Karpas-422 (cell line): ENCODE measurements around the gene ADAMTS7. TPM values are rescaled to one million over a fixed set of nuclear protein-coding genes. Genes with fewer than 3 reads are reported as not detected.
A peak's percentile ranks its signal among the peaks of the same experiment; 100 is the strongest.

Source experiments
- DNase-seq: peaks from one replicate; pipeline ENCODE4 v3.0.0-alpha.2; 2015
- H2AFZ ChIP-seq: fragments of 200-600 bp; sonication (generic); 2 replicates; pipeline ENCODE4 v1.6.1; 2014; ENCODE audit warnings: antibody characterized with exemption, low read length, mixed read lengths
- H3K27ac ChIP-seq: fragments of 200-600 bp; sonication (generic); 2 replicates; pipeline ENCODE4 v1.5.1; 2014; ENCODE audit warnings: mild to moderate bottlenecking, low read length, moderate library complexity
- H3K27me3 ChIP-seq: fragments of 200-600 bp; sonication (generic); 2 replicates; pipeline ENCODE4 v1.6.1; 2014; ENCODE audit warnings: low read length, mixed read lengths
- H3K36me3 ChIP-seq: fragments of 200-600 bp; sonication (generic); 2 replicates; pipeline ENCODE4 v1.6.1; 2014; ENCODE audit warnings: low read length, mixed read lengths; ENCODE audit not compliant: insufficient read depth
- H3K4me1 ChIP-seq: fragments of 200-600 bp; sonication (generic); 2 replicates; pipeline ENCODE4 v1.6.1; 2014; ENCODE audit warnings: mild to moderate bottlenecking, low read length, mixed read lengths
- H3K4me2 ChIP-seq: fragments of 200-600 bp; sonication (generic); 2 replicates; pipeline ENCODE4 v1.6.1; 2014; ENCODE audit warnings: low read length, low read depth, mild to moderate bottlenecking; ENCODE audit not compliant: poor library complexity, severe bottlenecking
- H3K4me3 ChIP-seq: fragments of 200-600 bp; sonication (generic); 2 replicates; pipeline ENCODE4 v1.5.1; 2014; ENCODE audit warnings: mild to moderate bottlenecking, antibody characterized with exemption, low read length, mixed read lengths
- H3K79me2 ChIP-seq: fragments of 200-600 bp; sonication (generic); 2 replicates; pipeline ENCODE4 v1.6.1; 2014; ENCODE audit warnings: mild to moderate bottlenecking, low read length, mixed read lengths
- H3K9ac ChIP-seq: fragments of 200-600 bp; sonication (generic); 2 replicates; pipeline ENCODE4 v1.6.0; 2014; ENCODE audit warnings: low read length
- H3K9me2 ChIP-seq: fragments of 200-600 bp; sonication (generic), shearing (Covaris generic); replicated peaks from 2 replicates; pipeline ENCODE4 v1.6.0; 2014; ENCODE audit warnings: mild to moderate bottlenecking, low read length, moderate library complexity; ENCODE audit not compliant: insufficient read depth
- H3K9me3 ChIP-seq: fragments of 300-700, 200-600 bp; sonication (generic); 2 replicates; pipeline ENCODE4 v1.6.1; 2014; ENCODE audit warnings: low read length, mixed read lengths
- H4K20me1 ChIP-seq: fragments of 200-600 bp; sonication (generic); 2 replicates; pipeline ENCODE4 v1.6.1; 2014; ENCODE audit warnings: mild to moderate bottlenecking, antibody characterized with exemption, low read length, low read depth; ENCODE audit not compliant: insufficient read depth
- small RNA-seq: library from RNA; depleted of rRNA; stranded (forward); fragments of <200 nt; gene quantifications from one replicate; pipeline ENCODE3, GENCODE V24; 2014
- total RNA-seq: library from RNA; depleted of rRNA; stranded (reverse); fragments of >200 nt; shearing (Covaris generic); gene quantifications from 2 replicates; pipeline ENCODE4 v1.2.3, GENCODE V29; 2014; ENCODE audit warnings: low replicate concordance; rRNA removed

Gene ADAMTS7
- total RNA-seq, 1 experiment from 2014 or later = 0.75 TPM

DNA sequence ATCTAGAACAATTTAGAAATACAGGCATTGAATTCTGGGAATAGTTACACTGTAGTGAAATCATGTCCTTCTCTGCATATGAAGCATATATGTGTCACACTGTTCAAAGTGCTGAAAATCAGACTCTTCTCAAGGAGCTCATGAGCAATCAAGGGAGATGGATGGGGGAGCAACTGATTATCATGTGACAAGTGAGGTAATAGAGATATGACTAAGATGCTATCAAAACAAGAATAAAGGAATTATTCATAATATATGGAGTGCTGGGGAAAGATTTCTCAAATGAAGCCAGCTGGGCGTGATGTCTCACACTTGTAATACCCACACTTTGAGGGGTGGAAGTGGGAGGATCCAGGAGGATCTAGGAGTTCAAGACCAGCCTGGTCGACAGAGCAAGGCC, 95.3 kb downstream of the ADAMTS7 start:
- no peaks in the 10 kb centered on the region for H3K9me3 ChIP-seq

DNA sequence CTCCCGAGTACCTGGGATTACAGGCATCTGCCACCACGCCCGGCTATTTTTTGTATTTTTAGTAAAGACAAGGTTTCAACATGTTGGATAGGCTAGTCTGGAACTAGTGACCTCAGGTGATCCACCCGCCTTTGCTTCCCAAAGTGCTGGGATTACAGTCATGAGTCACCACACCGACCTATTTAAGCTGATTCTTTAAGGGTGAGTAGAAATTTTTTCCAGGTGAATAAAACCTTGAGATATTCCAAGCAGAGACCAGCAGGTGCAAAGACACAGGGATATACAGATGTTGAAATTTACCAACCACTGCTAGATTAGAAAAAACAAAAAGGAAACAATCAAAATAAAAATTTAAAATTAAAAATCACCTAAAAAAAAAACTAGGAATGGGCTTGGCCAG, 95.8 kb downstream of the ADAMTS7 start:
- H3K9me2 ChIP-seq = no peaks in the 10 kb centered on the region
- no peaks in the 10 kb centered on the region for H3K9me3 ChIP-seq
- H4K20me1 ChIP-seq = no peaks in the 10 kb centered on the region
- no peaks in the 10 kb centered on the region for H3K79me2 ChIP-seq
- H3K4me3 ChIP-seq = no peak overlapping the region
- no peak overlapping the region for H2AFZ ChIP-seq
- no peaks in the 10 kb centered on the region for H3K4me1 ChIP-seq
- no peak for DNase-seq
- no peaks in the 10 kb centered on the region for H3K36me3 ChIP-seq
- no peak overlapping the region for H3K9ac ChIP-seq
- H3K27me3 ChIP-seq = no peaks in the 10 kb centered on the region
- no peak overlapping the region for H3K4me2 ChIP-seq
- H3K27ac ChIP-seq = no peak overlapping the region

More for the DNA sequence above, 95.3 kb downstream of the ADAMTS7 start:
- H3K4me2 ChIP-seq = no peak overlapping the region
- no peaks in the 10 kb centered on the region for H3K79me2 ChIP-seq
- H3K9me2 ChIP-seq = no peaks in the 10 kb centered on the region
- no peak overlapping the region for H3K27ac ChIP-seq
- no peak overlapping the region for H2AFZ ChIP-seq
- no peak overlapping the region for H3K9ac ChIP-seq
- H3K4me1 ChIP-seq = no peaks in the 10 kb centered on the region
- H3K36me3 ChIP-seq = no peaks in the 10 kb centered on the region
- no peaks in the 10 kb centered on the region for H3K27me3 ChIP-seq
- H3K4me3 ChIP-seq = no peak overlapping the region
- no peaks in the 10 kb centered on the region for H4K20me1 ChIP-seq
- DNase-seq = no peak

DNA sequence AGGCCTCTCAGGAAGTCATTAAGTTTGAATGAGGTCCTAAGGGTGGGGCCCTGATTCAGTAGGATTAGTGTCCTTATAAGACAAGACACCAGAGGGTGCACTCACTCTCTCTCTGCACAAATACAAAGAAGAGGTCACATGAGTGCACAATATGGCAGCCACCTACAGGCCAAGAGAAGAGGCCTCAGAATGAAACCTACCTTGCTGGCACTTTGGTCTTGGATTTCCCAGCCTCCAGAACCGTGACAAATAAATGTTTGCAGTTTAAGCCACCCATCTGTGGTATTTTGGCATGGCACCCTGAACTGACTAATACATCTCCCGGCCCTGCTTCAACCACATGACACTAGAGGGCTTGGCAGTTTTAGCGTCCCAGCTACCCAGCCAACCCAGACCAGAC, 96.4 kb downstream of the ADAMTS7 start:
- Histone ChIP-seq H3K9me3 (no peaks in the 10 kb centered on the region), H3K9me2 (no peaks in the 10 kb centered on the region), H4K20me1 (no peaks in the 10 kb centered on the region), H3K79me2 (no peaks in the 10 kb centered on the region), H3K4me3 (no peak overlapping the region), H3K9ac (no peak overlapping the region), H3K27me3 (no peaks in the 10 kb centered on the region), H2AFZ (no peak overlapping the region), H3K27ac (no peak overlapping the region), H3K4me1 (no peaks in the 10 kb centered on the region), H3K36me3 (no peaks in the 10 kb centered on the region), H3K4me2 (no peak overlapping the region)
- peak; percentile 72 for DNase-seq

DNA sequence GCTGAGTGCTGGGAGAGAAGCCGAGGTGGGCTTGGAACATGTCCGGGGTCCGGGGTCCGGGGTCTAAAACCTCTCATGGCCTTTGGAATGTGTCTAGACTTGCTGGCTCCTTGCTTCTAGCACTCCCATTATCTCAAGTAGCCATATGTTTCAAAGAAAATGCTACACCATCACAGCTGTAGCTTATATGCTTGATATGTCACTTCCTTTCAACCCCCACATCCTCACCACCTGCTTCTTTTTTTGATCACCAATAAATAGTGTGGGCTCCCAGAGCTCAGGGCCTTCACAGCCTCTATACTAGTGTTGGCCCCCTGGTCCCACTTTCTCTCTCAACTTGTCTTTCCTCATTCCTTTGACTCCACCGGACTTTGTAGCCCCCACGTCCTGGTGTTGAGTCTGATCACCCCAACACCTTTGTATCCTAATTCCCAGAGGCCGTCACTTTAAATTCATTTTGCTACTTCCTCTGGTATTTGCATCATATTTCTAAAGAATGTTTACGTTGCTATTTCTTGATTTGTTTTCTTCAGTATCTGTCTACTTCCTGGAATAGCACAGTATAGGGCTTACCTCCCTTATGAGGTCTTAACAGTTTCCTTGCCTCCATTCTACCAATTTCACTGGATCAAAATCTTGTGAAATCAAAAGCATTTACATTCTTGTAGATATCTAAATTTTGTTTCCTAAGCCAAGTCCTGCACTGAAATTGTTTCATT, 98.3 kb downstream of the ADAMTS7 start:
- Histone ChIP-seq H4K20me1 (no peaks in the 10 kb centered on the region), H3K9me2 (no peaks in the 10 kb centered on the region), H3K27ac (no peak overlapping the region), H3K27me3 (no peaks in the 10 kb centered on the region), H3K9me3 (no peaks in the 10 kb centered on the region), H3K4me1 (no peaks in the 10 kb centered on the region), H3K4me2 (no peak overlapping the region), H3K36me3 (no peaks in the 10 kb centered on the region), H3K79me2 (no peaks in the 10 kb centered on the region), H3K9ac (no peak overlapping the region), H2AFZ (no peak overlapping the region), H3K4me3 (no peak overlapping the region)
- DNase-seq = no peak

DNA sequence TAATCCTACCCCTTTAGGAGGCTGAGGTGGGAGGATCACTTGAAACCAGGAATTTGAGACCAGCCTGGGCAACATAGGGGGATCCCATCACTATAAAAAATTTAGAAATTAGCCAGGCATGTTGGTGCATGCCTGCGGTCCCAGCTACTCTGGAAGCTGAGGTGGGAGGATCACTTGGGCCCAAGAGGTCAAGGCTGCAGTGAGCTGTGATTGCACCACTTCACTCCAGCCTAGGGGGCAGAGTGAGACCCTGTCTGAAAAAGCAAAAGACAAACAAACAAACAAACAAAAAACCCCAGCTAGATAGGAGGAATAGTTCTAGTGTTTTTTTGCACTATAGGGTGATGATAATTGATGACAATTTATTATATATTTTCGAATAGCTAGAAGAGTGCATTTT, 99.6 kb downstream of the ADAMTS7 start:
- no peaks in the 10 kb centered on the region for H3K9me2 ChIP-seq
- H3K4me3 ChIP-seq = no peak overlapping the region
- no peaks in the 10 kb centered on the region for H3K36me3 ChIP-seq
- H3K4me2 ChIP-seq = no peak overlapping the region
- H3K9ac ChIP-seq = no peak overlapping the region
- no peaks in the 10 kb centered on the region for H3K27me3 ChIP-seq
- no peaks in the 10 kb centered on the region for H4K20me1 ChIP-seq
- H3K9me3 ChIP-seq = no peaks in the 10 kb centered on the region
- no peak overlapping the region for H2AFZ ChIP-seq
- no peaks in the 10 kb centered on the region for H3K4me1 ChIP-seq
- DNase-seq = no peak
- H3K27ac ChIP-seq = no peak overlapping the region
- no peaks in the 10 kb centered on the region for H3K79me2 ChIP-seq

DNA sequence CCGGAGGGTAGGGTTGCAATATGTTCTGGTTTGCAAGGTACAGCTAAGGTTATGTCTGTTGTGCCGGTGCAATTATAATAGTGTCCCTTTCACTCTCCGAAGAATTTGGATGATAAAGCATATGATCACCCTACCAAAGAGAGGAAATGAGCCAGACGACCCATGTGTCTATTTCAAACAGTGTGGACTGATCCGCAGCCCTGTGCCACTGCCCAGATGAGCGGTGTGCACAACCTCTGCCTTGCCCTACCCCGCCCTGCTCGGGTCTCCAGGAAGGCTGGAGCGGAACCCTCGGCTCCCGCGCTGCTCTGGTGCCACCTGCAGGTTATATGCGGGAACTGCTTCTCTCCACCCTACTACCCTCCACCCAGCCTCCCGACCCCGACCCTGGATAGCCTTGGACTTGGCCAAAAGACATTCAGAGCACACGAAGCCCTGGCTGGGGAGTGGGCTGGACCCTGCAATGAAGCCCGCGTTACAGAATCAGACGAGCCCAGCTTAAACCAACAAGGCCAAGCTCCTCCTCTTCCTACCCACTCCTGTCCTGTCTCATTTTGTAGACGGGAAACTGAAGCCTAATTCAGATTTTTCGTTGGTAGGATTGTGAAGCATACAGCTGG, 101.9 kb downstream of the ADAMTS7 start:
- peak; percentile 89 for DNase-seq
- Histone ChIP-seq H3K4me3 (no peak overlapping the region), H3K79me2 (no peaks in the 10 kb centered on the region), H3K4me2 (no peak overlapping the region), H2AFZ (no peak overlapping the region), H3K9me2 (no peaks in the 10 kb centered on the region), H3K27me3 (no peaks in the 10 kb centered on the region), H3K4me1 (no peaks in the 10 kb centered on the region), H3K27ac (no peak overlapping the region), H3K9me3 (no peaks in the 10 kb centered on the region), H3K9ac (no peak overlapping the region), H4K20me1 (no peaks in the 10 kb centered on the region), H3K36me3 (no peaks in the 10 kb centered on the region)

Small RNA genes lying within 50 kb of the gene (small RNA-seq; reads per million reads assigned to genes)
- not detected for gene AC022748.3

Other genes starting within 250 kb of the ADAMTS7 start
- gene CHRNA5, start 245.9 kb downstream of the ADAMTS7 start, total RNA-seq = 0.11 TPM in 1 of 2 replicates, not detected in the other
- gene CHRNA3, start 190.5 kb downstream of the ADAMTS7 start, total RNA-seq = not detected in 2 replicates
- gene CHRNB4, start 170.3 kb downstream of the ADAMTS7 start, total RNA-seq = not detected in 2 replicates
- 146 and 213 TPM in 2 replicates for gene MORF4L1, start 61.4 kb upstream of the ADAMTS7 start, total RNA-seq
- 61.0 and 76.4 TPM in 2 replicates for gene CTSH, start 133.6 kb upstream of the ADAMTS7 start, total RNA-seq